OCI-LY7 (cell line): Measurements from ENCODE around the gene TRAM2. TPM values are rescaled to one million over a fixed set of nuclear protein-coding genes. Genes with fewer than 3 reads are reported as not detected.

Experiments
- BruUV-seq: library from RNA; stranded (reverse); fragments of 400-500 nt; replicated peaks from 2 replicates; lab custom pipeline; 2021; lab: Mats Ljungman, UMichigan
- CTCF ChIA-PET: fragments of 300-600 bp; sonication (Branson Sonifier 250); formaldehyde crosslinking; loops from one replicate; lab custom pipeline; 2022; ENCODE audit warnings: antibody characterized with exemption; ENCODE audit not compliant: unreplicated experiment; lab: Charles Lee
- POLR2A ChIA-PET: fragments of 300-600 bp; sonication (Branson Sonifier 250); formaldehyde crosslinking; loops from one replicate; lab custom pipeline; 2022; ENCODE audit warnings: antibody characterized with exemption; lab: Charles Lee
- DNase-seq: peaks from one replicate; pipeline ENCODE4 v3.0.0-alpha.2; 2015; ENCODE audit warnings: low spot score
- H2AFZ ChIP-seq: fragments of 200-600 bp; sonication (generic), shearing (Covaris generic); 2 replicates; pipeline ENCODE4 v1.6.1; 2014; ENCODE audit warnings: mild to moderate bottlenecking, antibody characterized with exemption, low read length, moderate library complexity
- H3K27ac ChIP-seq: fragments of 200-600 bp; sonication (generic); 2 replicates; pipeline ENCODE4 v1.5.1; 2014; ENCODE audit warnings: mixed run types, low read depth, mild to moderate bottlenecking, moderate library complexity, low read length, inconsistent platforms; ENCODE audit not compliant: poor library complexity, severe bottlenecking
- H3K36me3 ChIP-seq: fragments of 200-600 bp; sonication (generic); 2 replicates; pipeline ENCODE4 v1.6.1; 2014; ENCODE audit warnings: mild to moderate bottlenecking, antibody characterized with exemption, low read length, moderate library complexity, mixed read lengths; ENCODE audit not compliant: insufficient read depth
- H3K4me1 ChIP-seq: fragments of 200-600 bp; sonication (generic); 2 replicates; pipeline ENCODE4 v1.5.1; 2014; ENCODE audit warnings: mild to moderate bottlenecking, low read length; ENCODE audit not compliant: insufficient read depth, poor library complexity, severe bottlenecking
- H3K4me2 ChIP-seq: fragments of 200-600 bp; sonication (generic); 2 replicates; pipeline ENCODE4 v1.6.1; 2014; ENCODE audit warnings: mild to moderate bottlenecking, low read length
- H3K4me3 ChIP-seq: fragments of 200-600 bp; sonication (generic); 2 replicates; pipeline ENCODE4 v1.5.1; 2014; ENCODE audit warnings: mild to moderate bottlenecking, low read depth, low read length; ENCODE audit not compliant: poor library complexity, severe bottlenecking
- H3K79me2 ChIP-seq: fragments of 200-600 bp; sonication (generic); 2 replicates; pipeline ENCODE4 v1.6.1; 2016; ENCODE audit warnings: low read depth, mild to moderate bottlenecking, low read length, moderate library complexity, mixed read lengths; ENCODE audit not compliant: insufficient read depth
- H3K9me2 ChIP-seq: fragments of 200-600 bp; sonication (generic); 2 replicates; pipeline ENCODE4 v1.6.1; 2016; ENCODE audit warnings: mild to moderate bottlenecking, low read length, mixed read lengths; ENCODE audit not compliant: insufficient read depth
- H3K9me3 ChIP-seq: fragments of 200-600 bp; sonication (generic); 2 replicates; pipeline ENCODE4 v1.6.1; 2014; ENCODE audit warnings: mild to moderate bottlenecking, mixed run types, low read length, mixed read lengths
- H4K20me1 ChIP-seq: fragments of 200-600 bp; sonication (generic); 2 replicates; pipeline ENCODE4 v1.6.1; 2014; ENCODE audit warnings: mild to moderate bottlenecking, antibody characterized with exemption, low read length, moderate library complexity, mixed read lengths; ENCODE audit not compliant: insufficient read depth
- EZH2phosphoT487 ChIP-seq: fragments of 200-600 bp; sonication (generic); IDR thresholded peaks from 2 replicates; pipeline ENCODE4 v1.6.1; 2018; ENCODE audit warnings: low read depth, borderline replicate concordance, mild to moderate bottlenecking, mixed run types, antibody characterized with exemption, low read length, moderate library complexity, mixed read lengths
- intact Hi-C: fragments of 100-400 bp; cut with micrococcal nuclease; formaldehyde crosslinking; loops from one replicate; pipeline ENCODE4 v1.10.0; 2022; ENCODE audit not compliant: unreplicated experiment
- total RNA-seq, 2 experiments: library from RNA; depleted of rRNA in 1 of 2; stranded (reverse); fragments of >200 nt in 1 of 2; shearing (Covaris generic) in 1 of 2; gene quantifications; 2 replicates each; pipeline ENCODE4 v1.2.3, GENCODE V29; 2014 to 2022
- TF ChIP-seq, protein P1 (sequence below): fragments of 200-600 bp; sonication (generic); conservative IDR thresholded peaks from 2 replicates; pipeline ENCODE4 v1.5.1; 2014; ENCODE audit warnings: mild to moderate bottlenecking, antibody characterized with exemption, low read length, moderate library complexity, mixed read lengths

The TRAM2 gene
- total RNA-seq, 2 experiments from 2014 or later = 19.3 to 38.2 TPM

DNA sequence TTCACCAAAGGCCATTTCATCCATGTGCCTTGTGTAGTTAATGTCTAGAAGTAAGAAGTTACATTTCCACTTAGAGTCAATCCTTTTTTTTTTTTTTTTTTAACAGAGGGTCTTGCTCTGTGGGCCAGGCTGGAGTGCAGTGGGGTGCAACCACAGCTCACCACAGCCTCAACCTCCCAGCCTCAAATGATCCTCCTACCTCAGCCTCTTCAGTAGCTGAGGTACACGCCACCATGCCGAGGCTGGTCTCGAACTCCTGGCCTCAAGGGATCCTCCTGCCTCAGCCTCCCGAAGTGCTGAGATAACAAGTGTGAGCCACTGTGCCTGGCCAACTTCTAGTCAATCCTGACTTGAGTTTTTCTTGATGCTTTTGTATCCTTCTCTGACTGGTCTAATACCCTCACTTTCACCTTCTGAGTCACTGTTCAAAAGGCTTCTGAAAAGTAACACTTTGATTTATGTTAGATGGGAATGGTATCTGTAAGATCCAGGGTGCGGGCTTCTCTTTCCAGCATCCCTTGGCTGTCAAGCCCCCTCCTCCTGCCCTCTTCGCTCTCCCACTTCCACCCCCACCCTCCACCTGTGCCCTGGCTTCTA is 22.1 kb downstream of the TRAM2 start:
- CTCF ChIA-PET = no interaction called here
- no peaks in the 10 kb centered on the region for H3K9me3 ChIP-seq
- peaks cover 81% of the 10 kb centered on the region; the same call in 1 of the 2 replicates for H3K79me2 ChIP-seq
- no peak overlapping the region for H2AFZ ChIP-seq
- TF ChIP-seq, protein P1, sequence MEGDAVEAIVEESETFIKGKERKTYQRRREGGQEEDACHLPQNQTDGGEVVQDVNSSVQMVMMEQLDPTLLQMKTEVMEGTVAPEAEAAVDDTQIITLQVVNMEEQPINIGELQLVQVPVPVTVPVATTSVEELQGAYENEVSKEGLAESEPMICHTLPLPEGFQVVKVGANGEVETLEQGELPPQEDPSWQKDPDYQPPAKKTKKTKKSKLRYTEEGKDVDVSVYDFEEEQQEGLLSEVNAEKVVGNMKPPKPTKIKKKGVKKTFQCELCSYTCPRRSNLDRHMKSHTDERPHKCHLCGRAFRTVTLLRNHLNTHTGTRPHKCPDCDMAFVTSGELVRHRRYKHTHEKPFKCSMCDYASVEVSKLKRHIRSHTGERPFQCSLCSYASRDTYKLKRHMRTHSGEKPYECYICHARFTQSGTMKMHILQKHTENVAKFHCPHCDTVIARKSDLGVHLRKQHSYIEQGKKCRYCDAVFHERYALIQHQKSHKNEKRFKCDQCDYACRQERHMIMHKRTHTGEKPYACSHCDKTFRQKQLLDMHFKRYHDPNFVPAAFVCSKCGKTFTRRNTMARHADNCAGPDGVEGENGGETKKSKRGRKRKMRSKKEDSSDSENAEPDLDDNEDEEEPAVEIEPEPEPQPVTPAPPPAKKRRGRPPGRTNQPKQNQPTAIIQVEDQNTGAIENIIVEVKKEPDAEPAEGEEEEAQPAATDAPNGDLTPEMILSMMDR = no peak
- no peak for TF ChIP-seq EZH2phosphoT487
- H4K20me1 ChIP-seq = no peaks in the 10 kb centered on the region
- H3K4me1 ChIP-seq = peaks cover 66% of the 10 kb centered on the region
- peaks cover 26% of the 10 kb centered on the region for H3K36me3 ChIP-seq
- H3K27ac ChIP-seq = no peak overlapping the region
- DNase-seq = no peak
- POLR2A ChIA-PET = interaction anchor here (0.7 to 1.3 kb wide), 2 partner anchors 9 to 42 kb away, joined by 3 to 6 read pairs; no protein-coding TSS in a partner anchor
- H3K9me2 ChIP-seq = no peaks in the 10 kb centered on the region
- H3K4me2 ChIP-seq = no peak overlapping the region
- H3K4me3 ChIP-seq = no peak overlapping the region
- BruUV-seq = no TSS peak
- intact Hi-C loops = no loop called here

DNA sequence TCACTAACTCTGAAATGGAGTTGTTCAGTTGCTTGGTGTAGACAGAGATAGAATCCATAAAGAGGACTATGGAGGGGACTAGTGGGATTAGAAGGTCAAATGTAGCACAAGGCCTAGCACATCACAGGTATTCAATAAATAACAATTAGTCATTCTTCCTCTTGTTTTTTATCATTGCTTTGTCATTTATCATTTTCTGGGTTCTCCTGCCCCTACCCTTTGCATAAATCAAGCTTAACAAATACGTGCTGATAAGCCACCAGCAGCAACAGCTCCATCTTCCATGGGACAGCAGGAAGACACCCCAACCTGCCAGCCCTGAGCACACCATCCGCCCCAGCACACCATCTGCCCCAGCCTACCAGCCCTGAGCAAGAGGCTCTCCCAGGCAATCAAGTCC is 23.1 kb downstream of the TRAM2 start:
- H3K4me2 ChIP-seq = peak overlapping the region; percentile 71
- H2AFZ ChIP-seq = no peak overlapping the region
- H4K20me1 ChIP-seq = no peaks in the 10 kb centered on the region
- intact Hi-C loops = no loop called here
- H3K27ac ChIP-seq = peak overlapping the region; percentile 66
- ChIA-PET POLR2A (interaction anchor here (0.7 to 5.3 kb wide), 4 partner anchors 10 to 786 kb away, joined by 3 to 72 read pairs (median 6); no protein-coding TSS in a partner anchor), CTCF (no interaction called here)
- H3K36me3 ChIP-seq = peaks cover 16% of the 10 kb centered on the region
- H3K79me2 ChIP-seq = peaks cover 78% of the 10 kb centered on the region
- no peaks in the 10 kb centered on the region for H3K9me3 ChIP-seq
- H3K9me2 ChIP-seq = no peaks in the 10 kb centered on the region
- no TSS peak for BruUV-seq
- no peak for DNase-seq
- H3K4me1 ChIP-seq = peaks cover 71% of the 10 kb centered on the region
- TF ChIP-seq EZH2phosphoT487 = no peak
- TF ChIP-seq, protein P1 = no peak
- H3K4me3 ChIP-seq = no peak overlapping the region

DNA sequence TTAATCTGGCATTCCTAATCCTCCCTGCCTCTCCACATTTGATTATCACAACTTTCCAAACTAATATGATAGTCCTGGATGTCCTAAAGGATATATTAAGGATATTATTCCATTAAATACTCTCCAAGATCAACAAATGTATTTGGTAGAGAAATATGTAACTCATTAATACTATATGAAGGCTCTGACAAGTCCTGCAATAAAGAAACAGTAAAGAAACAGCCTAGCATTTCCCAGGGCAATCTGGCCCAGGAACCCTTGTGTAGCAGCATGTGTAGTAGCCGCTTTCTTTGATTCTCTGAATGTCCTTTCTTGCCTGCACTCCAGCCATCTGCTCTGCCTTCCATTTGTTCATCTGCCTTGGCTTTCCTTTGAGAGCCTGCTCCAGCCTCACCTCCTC is 23.7 kb downstream of the TRAM2 start:
- Histone ChIP-seq H2AFZ (no peak overlapping the region), H3K36me3 (peaks cover 11% of the 10 kb centered on the region), H3K9me3 (no peaks in the 10 kb centered on the region), H3K4me2 (peak overlapping the region; percentile 71), H3K4me3 (no peak overlapping the region), H3K9me2 (no peaks in the 10 kb centered on the region), H3K79me2 (peaks cover 75% of the 10 kb centered on the region), H3K4me1 (peaks cover 72% of the 10 kb centered on the region), H4K20me1 (no peaks in the 10 kb centered on the region), H3K27ac (peak overlapping the region; percentile 66)
- BruUV-seq = no TSS peak
- ChIA-PET POLR2A (interaction anchor here (0.6 to 5.3 kb wide), 8 partner anchors 10 to 53 kb away, joined by 3 to 72 read pairs (median 4); no protein-coding TSS in a partner anchor), CTCF (interaction anchor here (0.7 to 1.4 kb wide), 4 partner anchors 15 to 42 kb away, joined by 3 to 6 read pairs (median 4); no protein-coding TSS in a partner anchor)
- TF ChIP-seq, protein P1 = no peak
- no peak for TF ChIP-seq EZH2phosphoT487
- intact Hi-C loops = no loop called here
- no peak for DNase-seq
